ENCODE measurements around the gene CPEB3. TPM values are rescaled to one million over a fixed set of nuclear protein-coding genes. Genes with fewer than 3 reads are reported as not detected.

CPEB3 gene
- total and polyA plus RNA-seq, 9 donors = 2.3 to 6.6 (median 5.6) TPM

GRCh38 chr10:92207061-92207460, 83.8 kb downstream of the CPEB3 start:
- WGBS, 3 donors = 80 to 88% (median 82%) methylated on average over 1 of the region's 1 CpG
- Histone ChIP-seq H3K4me1 (ENCODE audit: insufficient read depth) (peaks cover 3% of the 10 kb centered on the region), H3K27ac (no peak overlapping the region), H3K9me3 (no peaks in the 10 kb centered on the region), H3K4me3 (no peak overlapping the region), H3K27me3 (no peaks in the 10 kb centered on the region), H3K36me3 (no peaks in the 10 kb centered on the region)
- DNase-seq = no peak
- TF ChIP-seq EP300 (IDR thresholded peaks at IDR 0.05) (no peak), CTCF (IDR thresholded peaks at IDR 0.05) (no peak), POLR2A (IDR thresholded peaks at IDR 0.05) (no peak)
- intact Hi-C loops (cut with DNase I) = no loop called here

GRCh38 chr10:92203919-92204623, 86.8 kb downstream of the CPEB3 start:
- Histone ChIP-seq H3K36me3 (no peaks in the 10 kb centered on the region), H3K4me1 (ENCODE audit: insufficient read depth) (peaks cover 3% of the 10 kb centered on the region), H3K4me3 (no peak overlapping the region), H3K27ac (no peak overlapping the region), H3K27me3 (no peaks in the 10 kb centered on the region), H3K9me3 (no peaks in the 10 kb centered on the region)
- no peak for TF ChIP-seq CTCF (IDR thresholded peaks at IDR 0.05)
- TF ChIP-seq EP300 (IDR thresholded peaks at IDR 0.05) = no peak
- TF ChIP-seq POLR2A (IDR thresholded peaks at IDR 0.05) = no peak
- DNase-seq = no peak
- 89 to 97% (median 94%) methylated on average over 6 of the region's 6 CpGs for WGBS, 3 donors
- intact Hi-C loops (cut with DNase I) = no loop called here

DNA sequence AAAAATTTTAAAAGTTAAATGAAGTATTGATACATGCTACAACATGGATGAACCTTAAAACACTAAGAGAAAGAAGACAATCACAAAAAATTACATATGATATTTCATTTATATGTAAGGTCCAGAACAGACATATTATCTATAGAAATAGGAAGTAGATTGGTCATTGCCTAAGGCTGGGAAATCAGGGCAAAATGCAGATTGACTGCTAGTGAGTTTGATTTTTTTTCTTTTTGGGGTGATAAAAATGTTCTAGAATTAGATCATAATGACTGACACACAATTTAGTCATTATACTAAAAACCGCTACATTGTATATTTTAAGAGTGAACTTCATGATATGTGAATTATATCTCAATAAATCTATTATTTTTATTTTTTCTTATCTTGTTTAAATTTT, 88.3 kb downstream of the CPEB3 start:
- 49 to 100% (median 97%) methylated on average over 1 of the region's 1 CpG for WGBS, 3 donors
- no peak for TF ChIP-seq POLR2A (IDR thresholded peaks at IDR 0.05)
- TF ChIP-seq EP300 (IDR thresholded peaks at IDR 0.05) = no peak
- TF ChIP-seq CTCF (IDR thresholded peaks at IDR 0.05) = no peak

DNA sequence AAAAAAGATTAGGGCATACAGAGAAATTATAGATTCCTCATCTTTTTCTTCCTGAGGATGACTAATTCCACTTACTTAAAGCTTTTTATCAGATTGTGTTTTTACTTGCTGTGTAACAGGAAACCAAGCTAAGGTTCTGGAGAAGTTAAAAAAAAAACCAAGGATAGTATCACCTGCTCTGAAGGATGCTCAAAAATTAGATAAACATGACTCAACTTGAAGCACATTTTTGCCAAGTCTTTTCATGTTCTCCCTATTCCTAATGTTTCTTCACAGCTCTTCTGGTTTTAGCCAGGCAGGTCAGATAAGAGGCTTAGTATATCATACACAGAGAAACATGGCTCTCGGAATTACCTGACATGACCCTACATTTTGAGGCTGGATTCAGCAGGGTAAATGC, 90.3 kb downstream of the CPEB3 start:
- DNase-seq = no peak
- no peaks in the 10 kb centered on the region for H3K9me3 ChIP-seq
- WGBS, 3 donors = 32 to 56% (median 55%) methylated on average over 1 of the region's 1 CpG
- no peaks in the 10 kb centered on the region for H3K27me3 ChIP-seq
- no peak overlapping the region for H3K27ac ChIP-seq
- H3K4me3 ChIP-seq = no peak overlapping the region
- H3K4me1 ChIP-seq (ENCODE audit: insufficient read depth) = no peaks in the 10 kb centered on the region
- no peaks in the 10 kb centered on the region for H3K36me3 ChIP-seq
- TF ChIP-seq CTCF (IDR thresholded peaks at IDR 0.05) (no peak), EP300 (IDR thresholded peaks at IDR 0.05) (no peak), POLR2A (IDR thresholded peaks at IDR 0.05) (no peak)
- intact Hi-C loops (cut with DNase I) = no loop called here

More for the DNA sequence above, 88.3 kb downstream of the CPEB3 start:
- Histone ChIP-seq H3K36me3 (no peaks in the 10 kb centered on the region), H3K9me3 (no peaks in the 10 kb centered on the region), H3K4me3 (no peak overlapping the region), H3K4me1 (ENCODE audit: insufficient read depth) (no peaks in the 10 kb centered on the region), H3K27ac (no peak overlapping the region), H3K27me3 (no peaks in the 10 kb centered on the region)
- no peak for DNase-seq
- intact Hi-C loops (cut with DNase I) = no loop called here

Data from ovary (tissue), 9 donors.